ENCODE data around the gene MPV17. TPM values are rescaled to one million over a fixed set of nuclear protein-coding genes. Genes with fewer than 3 reads are reported as not detected.

Gene MPV17
- total RNA-seq, 1 experiment from 2014 or later = 59.4 TPM

- Histone ChIP-seq H4K5ac (ENCODE audit: insufficient read length, low read depth, low read length) (no peak overlapping the region), H3K4ac (ENCODE audit: low read depth, low read length) (no peak overlapping the region), H4K8ac (replicated peaks; ENCODE audit: insufficient read length, low read depth, low read length) (no peak overlapping the region), H3K23ac (ENCODE audit: insufficient read length, low read depth, low read length) (no peak overlapping the region), H3K79me1 (ENCODE audit: insufficient read depth, low read depth, low read length, poor library complexity, severe bottlenecking) (no peaks in the 10 kb centered on the region), H2AK5ac (ENCODE audit: insufficient read length, low read length) (no peak overlapping the region), H2BK120ac (ENCODE audit: low read depth, low read length, poor library complexity, severe bottlenecking) (no peak overlapping the region), H2BK12ac (ENCODE audit: insufficient read length, low read depth, low read length) (no peak overlapping the region), H3K9me3 (ENCODE audit: control insufficient read depth, low read depth, low read length) (no peaks in the 10 kb centered on the region), H3K27me3 (ENCODE audit: insufficient read depth, low read length) (no peaks in the 10 kb centered on the region), H3K9ac (ENCODE audit: extremely low read depth, insufficient read length, low read length) (no peak overlapping the region), H3K18ac (ENCODE audit: insufficient read length, low read depth, low read length) (no peak overlapping the region), H2AFZ (ENCODE audit: low read length) (no peak overlapping the region), H3K27ac (ENCODE audit: insufficient read length, low read depth, low read length) (no peak overlapping the region), H3K56ac (ENCODE audit: insufficient read length, low read depth, low read length) (no peak overlapping the region), H3K4me1 (ENCODE audit: insufficient read depth, low read length) (no peaks in the 10 kb centered on the region), H3K14ac (ENCODE audit: insufficient read depth, low read length) (no peak overlapping the region), H4K20me1 (ENCODE audit: control insufficient read depth, insufficient read depth, insufficient read length) (no peaks in the 10 kb centered on the region), H3K79me2 (ENCODE audit: insufficient read depth, low read length) (no peaks in the 10 kb centered on the region), H4K91ac (ENCODE audit: insufficient read length, low read depth, low read length) (no peak overlapping the region), H2BK5ac (ENCODE audit: insufficient read length, low read length) (no peak overlapping the region), H2BK15ac (ENCODE audit: low read depth, low read length) (no peak overlapping the region), H3T11ph (ENCODE audit: low read length) (no peak overlapping the region), H3K23me2 (ENCODE audit: insufficient read length, low read depth, low read length, poor library complexity, severe bottlenecking) (no peaks in the 10 kb centered on the region), H2BK20ac (ENCODE audit: low read depth, low read length, poor library complexity, severe bottlenecking) (no peak overlapping the region), H3K4me2 (ENCODE audit: insufficient read depth, insufficient read length, low read length) (no peak overlapping the region)
- Mint-ChIP-seq H3K27me3 (ENCODE audit: low read depth) (no peaks in the 10 kb centered on the region), H3K9me3 (no peaks in the 10 kb centered on the region), H3K4me1 (no peaks in the 10 kb centered on the region), H3K36me3 (ENCODE audit: insufficient read depth in 1 of 3, low read depth in 3 of 3) (peaks cover 41 to 79% (median 70%) of the 10 kb centered on the region in 3 experiments), H3K27ac (no peak overlapping the region), H3K4me3 (no peak overlapping the region)
- no CpG with 5 or more reads among the region's 7 CpGs for WGBS (ENCODE audit: extremely low coverage, insufficient read length, low lambda C conversion rate)
- no peak for DNase-seq
- no peak for TF ChIP-seq CTCF (conservative IDR thresholded peaks at IDR 0.05)
Observed at GRCh38 chr2:27336173-27336572, 13.3 kb upstream of the MPV17 start.
